Measurements from ENCODE around the gene PCDHB8.
"Not testable (repeated sequence)": the region's sequence is repeated elsewhere in the genome, so short reads cannot be mapped to it uniquely, and the experiment has no call there.

The PCDHB8 gene

DNA sequence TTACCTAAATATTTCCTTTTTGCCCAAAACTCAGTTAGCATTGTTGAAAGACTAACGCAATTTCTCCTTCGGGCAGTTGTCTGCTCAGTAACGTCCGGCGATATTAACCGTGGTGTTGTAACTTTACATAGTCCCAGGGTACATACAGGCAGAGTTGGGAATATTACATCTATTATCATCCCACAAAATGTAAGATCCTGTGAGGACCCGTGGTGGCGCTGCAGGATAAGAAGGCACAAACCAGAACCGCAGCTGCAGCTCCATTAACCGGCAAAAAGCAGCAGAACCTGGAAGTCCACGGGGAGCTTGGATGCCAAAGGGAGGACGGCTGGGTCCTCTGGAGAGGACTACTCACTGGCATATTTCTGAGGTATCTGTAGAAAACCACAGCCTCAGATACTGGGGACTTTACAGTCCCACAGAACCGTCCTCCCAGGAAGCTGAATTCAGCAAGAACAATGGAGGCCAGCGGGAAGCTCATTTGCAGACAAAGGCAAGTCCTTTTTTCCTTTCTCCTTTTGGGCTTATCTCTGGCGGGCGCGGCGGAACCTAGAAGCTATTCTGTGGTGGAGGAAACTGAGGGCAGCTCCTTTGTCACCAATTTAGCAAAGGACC is at the start of gene PCDHB8:
TSS of gene PCDHB8 (plus strand) at position 214 of the 615 bp plus-strand sequence. CDS start at position 459, 245 bp downstream.
- not testable (repeated sequence) for DNase-seq

DNA sequence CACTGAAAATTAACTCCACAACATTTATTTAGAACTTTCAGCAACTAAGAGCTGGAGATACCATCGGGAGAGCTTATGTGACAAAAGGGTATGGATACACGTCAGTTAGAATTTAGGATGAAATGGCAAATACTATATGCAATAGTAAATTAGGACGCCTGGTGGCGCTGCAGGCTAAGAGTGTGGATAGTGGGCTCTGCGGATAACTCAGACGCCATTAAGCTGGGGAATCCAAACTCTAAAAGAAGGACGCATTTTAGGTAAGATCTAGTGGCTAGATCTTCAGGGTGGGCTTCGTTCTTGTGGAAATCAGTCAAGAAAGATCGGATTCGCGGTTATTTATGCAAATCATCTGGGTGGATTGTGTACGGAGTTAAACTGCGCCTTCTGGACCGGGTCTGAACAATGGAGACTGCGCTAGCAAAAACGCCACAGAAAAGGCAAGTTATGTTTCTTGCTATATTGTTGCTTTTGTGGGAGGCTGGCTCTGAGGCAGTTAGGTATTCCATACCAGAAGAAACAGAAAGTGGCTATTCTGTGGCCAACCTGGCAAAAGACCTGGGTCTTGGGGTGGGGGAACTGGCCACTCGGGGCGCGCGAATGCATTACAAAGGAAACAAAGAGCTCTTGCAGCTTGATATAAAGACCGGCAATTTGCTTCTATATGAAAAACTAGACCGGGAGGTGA is 42.4 kb upstream of the PCDHB8 start, which contains the start of gene PCDHB5:
TSS of gene PCDHB5 (plus strand) at position 177 of the 688 bp plus-strand sequence. CDS start at position 406, 229 bp downstream.
- no peak for DNase-seq

DNA sequence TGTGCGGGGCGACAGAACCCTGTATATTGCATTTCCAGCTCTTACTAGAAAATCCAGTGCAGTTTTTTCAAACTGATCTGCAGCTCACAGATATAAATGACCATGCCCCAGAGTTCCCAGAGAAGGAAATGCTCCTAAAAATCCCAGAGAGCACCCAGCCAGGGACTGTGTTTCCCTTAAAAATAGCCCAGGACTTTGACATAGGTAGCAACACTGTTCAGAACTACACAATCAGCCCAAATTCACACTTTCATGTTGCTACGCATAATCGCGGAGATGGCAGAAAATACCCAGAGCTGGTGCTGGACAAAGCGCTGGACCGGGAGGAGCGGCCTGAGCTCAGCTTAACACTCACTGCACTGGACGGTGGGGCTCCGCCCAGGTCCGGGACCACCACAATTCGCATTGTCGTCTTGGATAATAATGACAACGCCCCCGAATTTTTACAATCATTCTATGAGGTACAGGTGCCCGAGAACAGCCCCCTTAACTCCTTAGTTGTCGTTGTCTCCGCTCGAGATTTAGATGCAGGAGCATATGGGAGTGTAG is 41.8 kb upstream of the PCDHB8 start:
- no peak for DNase-seq

DNA sequence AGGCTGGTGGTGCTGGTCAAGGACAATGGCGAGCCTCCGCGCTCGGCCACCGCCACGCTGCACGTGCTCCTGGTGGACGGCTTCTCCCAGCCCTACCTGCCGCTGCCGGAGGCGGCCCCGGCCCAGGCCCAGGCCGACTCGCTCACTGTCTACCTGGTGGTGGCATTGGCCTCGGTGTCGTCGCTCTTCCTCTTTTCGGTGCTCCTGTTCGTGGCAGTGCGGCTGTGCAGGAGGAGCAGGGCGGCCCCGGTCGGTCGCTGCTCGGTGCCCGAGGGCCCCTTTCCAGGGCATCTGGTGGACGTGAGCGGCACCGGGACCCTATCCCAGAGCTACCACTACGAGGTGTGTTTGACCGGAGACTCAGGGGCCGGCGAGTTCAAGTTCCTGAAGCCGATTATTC is 40.2 kb upstream of the PCDHB8 start:
- DNase-seq, result not testable (repeated sequence)

DNA sequence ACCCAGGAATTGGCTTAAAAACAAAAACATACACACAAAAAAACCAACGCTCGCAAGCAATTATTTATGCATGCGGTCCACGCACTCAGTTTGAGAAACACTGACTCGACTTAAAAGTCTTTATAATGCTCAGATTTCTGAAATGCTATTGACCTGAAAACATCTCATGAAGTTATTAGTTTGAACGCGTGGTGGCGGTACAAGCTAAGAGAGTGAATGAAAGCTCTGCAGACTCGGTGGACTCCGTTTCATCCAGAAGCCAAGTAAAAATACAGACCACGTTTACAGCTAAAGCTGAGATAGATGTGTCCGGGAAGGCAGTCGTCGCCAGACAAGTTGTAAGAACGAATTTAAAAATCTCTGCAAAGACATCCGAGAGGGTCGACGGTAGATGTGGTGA is 27.8 kb upstream of the PCDHB8 start, which contains the start of gene PCDHB6:
TSS of gene PCDHB6 (plus strand) at position 246 of the 400 bp plus-strand sequence. CDS start 201 bp downstream, outside the sequence.
- DNase-seq, result no peak

DNA sequence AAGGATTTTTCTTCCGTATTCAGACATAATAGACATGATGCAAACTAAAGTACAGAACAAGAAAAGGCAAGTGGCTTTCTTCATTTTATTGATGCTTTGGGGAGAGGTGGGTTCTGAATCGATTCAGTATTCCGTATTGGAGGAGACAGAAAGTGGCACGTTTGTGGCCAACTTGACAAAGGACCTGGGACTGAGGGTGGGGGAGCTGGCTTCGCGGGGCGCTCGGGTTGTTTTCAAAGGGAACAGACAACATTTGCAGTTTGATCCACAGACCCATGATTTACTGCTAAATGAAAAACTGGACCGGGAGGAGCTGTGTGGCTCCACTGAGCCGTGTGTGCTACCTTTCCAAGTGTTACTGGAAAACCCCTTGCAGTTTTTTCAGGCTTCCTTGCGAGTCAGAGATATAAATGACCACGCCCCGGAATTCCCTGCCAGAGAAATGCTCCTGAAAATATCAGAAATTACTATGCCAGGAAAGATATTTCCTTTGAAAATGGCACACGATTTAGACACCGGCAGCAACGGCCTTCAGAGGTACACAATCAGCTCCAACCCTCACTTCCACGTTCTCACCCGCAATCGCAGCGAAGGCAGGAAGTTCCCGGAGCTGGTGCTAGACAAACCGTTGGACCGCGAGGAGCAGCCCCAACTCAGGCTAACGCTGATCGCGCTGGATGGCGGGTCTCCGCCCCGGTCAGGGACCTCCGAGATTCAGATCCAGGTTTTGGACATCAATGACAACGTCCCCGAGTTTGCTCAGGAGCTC is 27.2 kb upstream of the PCDHB8 start:
- no peak for DNase-seq

DNA sequence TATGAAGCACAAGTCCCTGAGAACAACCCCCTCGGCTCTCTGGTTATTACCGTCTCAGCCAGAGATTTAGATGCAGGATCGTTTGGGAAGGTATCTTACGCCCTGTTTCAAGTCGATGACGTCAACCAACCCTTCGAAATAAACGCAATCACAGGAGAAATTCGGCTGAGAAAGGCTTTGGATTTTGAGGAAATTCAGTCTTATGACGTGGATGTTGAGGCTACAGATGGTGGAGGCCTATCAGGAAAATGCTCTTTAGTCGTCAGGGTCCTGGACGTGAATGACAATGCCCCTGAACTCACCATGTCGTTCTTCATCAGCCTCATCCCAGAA is 26.6 kb upstream of the PCDHB8 start:
- no peak for DNase-seq

DNA sequence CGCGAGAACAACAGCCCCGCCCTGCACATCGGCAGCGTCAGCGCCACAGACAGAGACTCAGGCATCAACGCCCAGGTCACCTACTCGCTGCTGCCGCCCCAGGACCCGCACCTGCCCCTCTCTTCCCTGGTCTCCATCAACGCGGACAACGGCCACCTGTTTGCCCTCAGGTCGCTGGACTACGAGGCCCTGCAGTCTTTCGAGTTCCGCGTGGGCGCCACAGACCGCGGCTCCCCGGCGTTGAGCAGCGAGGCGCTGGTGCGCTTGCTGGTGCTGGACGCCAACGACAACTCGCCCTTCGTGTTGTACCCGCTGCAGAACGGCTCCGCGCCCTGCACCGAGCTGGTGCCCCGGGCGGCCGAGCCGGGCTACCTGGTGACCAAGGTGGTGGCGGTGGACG is 26.0 kb upstream of the PCDHB8 start:
- not testable (repeated sequence) for DNase-seq

DNA sequence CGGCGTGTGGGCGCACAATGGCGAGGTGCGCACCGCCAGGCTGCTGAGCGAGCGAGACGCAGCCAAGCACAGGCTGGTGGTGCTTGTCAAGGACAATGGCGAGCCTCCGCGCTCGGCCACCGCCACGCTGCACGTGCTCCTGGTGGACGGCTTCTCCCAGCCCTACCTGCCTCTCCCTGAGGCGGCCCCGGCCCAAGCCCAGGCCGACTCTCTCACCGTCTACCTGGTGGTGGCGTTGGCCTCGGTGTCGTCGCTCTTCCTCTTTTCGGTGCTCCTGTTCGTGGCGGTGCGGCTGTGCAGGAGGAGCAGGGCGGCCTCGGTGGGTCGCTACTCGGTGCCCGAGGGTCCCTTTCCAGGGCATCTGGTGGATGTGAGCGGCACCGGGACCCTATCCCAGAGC is 25.5 kb upstream of the PCDHB8 start:
- not testable (repeated sequence) for DNase-seq

DNA sequence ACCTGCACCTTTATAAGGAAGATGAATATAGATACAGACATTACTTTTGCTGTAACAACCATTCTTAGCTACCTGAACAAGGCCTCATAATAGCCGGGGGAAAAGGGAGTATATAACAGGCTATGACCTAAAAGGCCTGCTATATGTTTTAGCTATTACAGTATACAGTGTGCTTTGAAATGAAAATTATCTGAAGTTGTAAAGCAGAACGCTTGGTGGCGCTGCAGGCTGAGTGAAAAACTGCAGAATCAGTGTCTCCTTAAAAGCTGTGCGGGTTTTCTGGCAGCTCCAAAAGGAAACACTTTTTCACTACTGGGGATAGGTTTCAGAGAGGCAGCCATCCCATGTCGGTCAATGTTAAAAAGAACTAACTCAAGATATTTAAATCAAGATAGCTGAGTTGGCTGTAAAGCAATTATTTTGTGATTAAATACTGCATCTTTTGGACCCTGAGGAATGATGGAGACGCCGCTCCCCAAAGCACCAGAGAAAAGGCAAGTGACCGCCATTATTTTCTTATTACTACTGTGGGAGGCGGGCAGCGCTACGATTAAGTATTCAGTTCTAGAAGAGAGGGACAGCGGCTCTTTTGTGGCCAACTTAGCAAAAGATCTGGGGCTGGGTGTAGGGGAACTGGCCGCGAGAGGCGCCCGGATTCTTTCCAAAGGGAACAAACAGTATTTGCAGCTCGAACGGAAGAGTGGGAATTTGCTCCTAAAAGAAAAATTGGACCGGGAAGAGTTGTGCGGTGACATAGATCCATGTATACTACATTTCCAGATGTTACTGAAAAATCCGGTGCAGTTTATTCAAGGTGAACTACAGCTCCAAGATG is 21.8 kb upstream of the PCDHB8 start:
- no peak for DNase-seq

DNA sequence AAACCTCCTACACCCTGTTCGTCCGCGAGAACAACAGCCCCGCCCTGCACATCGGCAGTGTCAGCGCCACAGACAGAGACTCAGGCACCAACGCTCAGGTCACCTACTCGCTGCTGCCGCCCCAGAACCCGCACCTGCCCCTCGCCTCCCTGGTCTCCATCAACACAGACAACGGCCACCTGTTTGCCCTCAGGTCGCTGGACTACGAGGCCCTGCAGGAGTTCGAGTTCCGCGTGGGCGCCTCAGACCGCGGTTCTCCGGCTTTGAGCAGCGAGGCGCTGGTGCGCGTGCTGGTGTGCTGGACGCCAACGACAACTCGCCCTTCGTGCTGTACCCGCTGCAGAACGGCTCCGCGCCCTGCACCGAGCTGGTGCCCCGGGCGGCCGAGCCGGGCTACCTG is 20.2 kb upstream of the PCDHB8 start:
- not testable (repeated sequence) for DNase-seq

DNA sequence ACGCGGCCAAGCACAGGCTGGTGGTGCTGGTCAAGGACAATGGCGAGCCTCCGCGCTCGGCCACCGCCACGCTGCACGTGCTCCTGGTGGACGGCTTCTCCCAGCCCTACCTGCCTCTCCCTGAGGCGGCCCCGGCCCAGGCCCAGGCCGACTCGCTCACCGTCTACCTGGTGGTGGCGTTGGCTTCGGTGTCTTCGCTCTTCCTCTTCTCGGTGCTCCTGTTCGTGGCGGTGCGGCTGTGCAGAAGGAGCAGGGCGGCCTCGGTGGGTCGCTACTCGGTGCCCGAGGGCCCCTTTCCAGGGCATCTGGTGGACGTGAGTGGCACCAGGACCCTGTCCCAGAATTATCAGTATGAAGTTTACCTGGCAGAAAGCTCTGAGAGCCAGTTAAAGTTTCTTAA is 19.7 kb upstream of the PCDHB8 start:
- not testable (repeated sequence) for DNase-seq

DNA sequence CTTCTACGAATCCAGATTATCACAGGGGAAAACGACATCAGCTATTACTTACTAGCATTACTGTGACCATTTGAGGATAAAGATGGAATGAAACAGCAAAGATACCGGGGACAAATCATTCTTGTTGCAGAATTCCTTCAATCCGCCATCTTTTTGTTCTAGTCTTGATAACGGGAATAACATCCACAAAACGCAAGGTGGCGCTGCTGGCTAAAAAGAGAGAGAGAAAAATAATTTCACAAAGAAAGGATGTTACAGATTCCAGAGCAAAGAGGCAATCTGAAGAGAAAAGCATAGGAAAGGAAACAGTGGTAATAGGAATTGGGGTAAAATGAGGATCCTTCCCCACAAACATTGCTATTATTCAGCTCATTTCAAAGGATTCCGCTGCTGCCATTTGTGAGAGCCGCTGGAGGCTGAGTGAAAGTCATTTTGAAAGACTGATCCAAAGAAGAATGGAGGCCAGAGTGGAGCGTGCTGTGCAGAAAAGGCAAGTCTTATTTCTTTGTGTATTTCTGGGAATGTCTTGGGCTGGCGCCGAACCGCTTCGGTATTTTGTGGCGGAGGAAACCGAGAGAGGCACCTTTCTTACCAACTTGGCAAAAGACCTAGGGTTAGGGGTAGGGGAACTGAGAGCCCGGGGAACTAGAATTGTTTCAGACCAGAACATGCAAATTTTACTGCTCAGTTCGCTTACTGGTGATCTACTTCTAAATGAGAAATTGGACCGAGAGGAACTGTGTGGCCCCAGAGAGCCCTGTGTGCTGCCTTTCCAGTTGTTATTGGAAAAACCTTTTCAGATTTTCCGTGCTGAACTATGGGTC is 5.0 kb upstream of the PCDHB8 start, which contains the start of gene PCDHB7:
TSS of gene PCDHB7 (plus strand) at position 264 of the 824 bp plus-strand sequence. CDS start at position 456, 192 bp downstream.
- no peak for DNase-seq

DNA sequence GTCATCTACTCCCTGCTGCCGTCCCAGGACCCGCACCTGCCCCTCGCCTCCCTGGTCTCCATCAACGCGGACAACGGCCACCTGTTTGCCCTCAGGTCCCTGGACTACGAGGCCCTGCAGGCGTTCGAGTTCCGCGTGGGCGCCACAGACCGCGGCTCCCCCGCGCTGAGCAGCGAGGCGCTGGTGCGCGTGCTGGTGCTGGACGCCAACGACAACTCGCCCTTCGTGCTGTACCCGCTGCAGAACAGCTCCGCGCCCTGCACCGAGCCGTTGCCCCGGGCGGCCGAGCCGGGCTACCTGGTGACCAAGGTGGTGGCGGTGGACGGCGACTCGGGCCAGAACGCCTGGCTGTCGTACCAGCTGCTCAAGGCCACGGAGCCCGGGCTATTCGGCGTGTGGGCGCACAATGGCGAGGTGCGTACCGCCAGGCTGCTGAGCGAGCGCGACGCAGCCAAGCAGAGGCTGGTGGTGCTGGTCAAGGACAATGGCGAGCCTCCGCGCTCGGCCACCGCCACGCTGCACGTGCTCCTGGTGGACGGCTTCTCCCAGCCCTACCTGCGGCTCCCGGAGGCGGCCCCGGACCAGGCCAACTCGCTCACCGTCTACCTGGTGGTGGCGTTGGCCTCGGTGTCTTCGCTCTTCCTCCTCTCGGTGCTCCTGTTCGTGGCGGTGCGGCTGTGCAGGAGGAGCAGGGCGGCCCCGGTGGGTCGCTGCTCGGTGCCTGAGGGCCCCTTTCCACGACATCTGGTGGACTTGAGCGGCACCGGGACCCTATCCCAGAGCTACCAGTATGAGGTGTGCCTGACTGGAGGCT is 3.1 kb upstream of the PCDHB8 start:
- DNase-seq, result not testable (repeated sequence)

DNA sequence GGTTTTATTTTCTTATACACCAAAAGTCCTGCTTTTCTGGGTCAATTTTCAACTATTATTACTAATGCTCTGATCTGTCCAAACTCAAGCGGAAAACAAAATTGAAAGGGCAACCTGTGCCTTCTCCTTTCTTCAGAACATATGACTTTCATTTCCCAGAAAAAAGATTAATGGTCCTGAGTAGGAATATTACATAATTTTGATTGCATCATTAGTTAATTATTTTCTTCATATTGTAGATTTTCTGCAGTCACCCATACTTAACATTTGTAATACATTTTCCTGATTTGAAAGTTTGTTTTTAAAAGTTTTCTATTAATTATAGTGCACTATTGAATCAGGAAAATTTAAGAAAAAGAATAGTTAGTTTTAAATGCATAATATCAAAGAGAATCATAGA is 1.7 kb upstream of the PCDHB8 start:
- no peak for DNase-seq

DNA sequence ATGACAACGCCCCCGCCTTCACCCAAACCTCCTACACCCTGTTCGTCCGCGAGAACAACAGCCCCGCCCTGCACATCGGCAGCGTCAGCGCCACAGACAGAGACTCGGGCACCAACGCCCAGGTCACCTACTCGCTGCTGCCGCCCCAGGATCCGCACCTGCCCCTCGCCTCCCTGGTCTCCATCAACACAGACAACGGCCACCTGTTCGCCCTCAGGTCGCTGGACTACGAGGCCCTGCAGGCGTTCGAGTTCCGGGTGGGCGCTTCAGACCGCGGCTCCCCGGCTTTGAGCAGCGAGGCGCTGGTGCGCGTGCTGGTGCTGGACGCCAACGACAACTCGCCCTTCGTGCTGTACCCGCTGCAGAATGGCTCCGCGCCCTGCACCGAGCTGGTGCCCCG is 1.8 kb downstream of the PCDHB8 start:
- not testable (repeated sequence) for DNase-seq

DNA sequence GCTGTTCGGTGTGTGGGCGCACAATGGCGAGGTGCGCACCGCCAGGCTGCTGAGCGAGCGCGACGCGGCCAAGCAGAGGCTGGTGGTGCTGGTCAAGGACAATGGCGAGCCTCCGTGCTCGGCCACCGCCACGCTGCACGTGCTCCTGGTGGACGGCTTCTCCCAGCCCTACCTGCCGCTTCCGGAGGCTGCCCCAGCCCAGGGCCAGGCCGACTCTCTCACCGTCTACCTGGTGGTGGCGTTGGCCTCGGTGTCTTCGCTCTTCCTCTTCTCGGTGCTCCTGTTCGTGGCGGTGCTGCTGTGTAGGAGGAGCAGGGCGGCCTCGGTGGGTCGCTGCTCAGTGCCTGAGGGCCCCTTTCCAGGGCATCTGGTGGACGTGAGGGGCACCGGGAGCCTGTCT is 2.3 kb downstream of the PCDHB8 start:
- not testable (repeated sequence) for DNase-seq

DNA sequence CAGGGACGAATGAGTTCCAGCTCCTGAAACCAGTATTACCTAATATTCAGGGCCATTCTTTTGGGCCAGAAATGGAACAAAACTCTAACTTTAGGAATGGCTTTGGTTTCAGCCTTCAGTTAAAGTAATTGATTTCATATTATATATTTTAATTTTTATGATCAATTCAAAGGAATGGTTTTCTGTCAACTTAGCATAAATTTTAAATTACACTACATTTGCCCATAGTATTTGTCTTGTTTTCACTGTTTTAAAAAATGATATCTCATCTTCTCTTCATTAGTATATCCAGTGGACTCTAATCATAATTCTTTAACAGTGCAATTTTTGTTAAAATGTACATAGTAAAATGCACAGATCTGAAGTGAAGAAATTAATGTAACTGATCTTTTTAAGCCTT is 2.7 kb downstream of the PCDHB8 start:
- no peak for DNase-seq

DNA sequence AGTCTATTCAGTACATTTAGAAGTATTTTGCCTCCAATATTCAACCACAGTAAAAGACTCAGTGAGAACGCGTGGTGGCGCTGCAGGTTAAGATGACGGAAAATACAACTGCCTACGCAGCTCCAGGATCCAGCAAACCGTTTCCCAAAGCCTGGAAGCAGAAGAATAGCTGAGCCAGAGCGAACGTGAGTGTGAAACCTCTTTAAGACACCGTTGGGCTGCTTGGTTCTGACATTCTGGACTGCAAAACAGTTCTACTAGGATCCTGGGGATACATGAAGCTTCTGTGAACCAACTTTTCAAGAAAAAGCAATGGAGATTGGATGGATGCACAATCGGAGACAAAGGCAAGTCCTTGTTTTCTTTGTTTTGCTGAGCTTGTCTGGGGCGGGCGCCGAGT is 4.7 kb downstream of the PCDHB8 start, which contains the start of gene PCDHB16:
TSS of gene PCDHB16 (plus strand) at position 140 of the 400 bp plus-strand sequence. CDS start at position 313, 173 bp downstream.
- DNase-seq, result no peak

Measured in activated CD4-positive, alpha-beta T cell treated with anti-CD3 and anti-CD28 coated beads for 1 hour (primary cell).